HL-60 (cell line): Measurements from ENCODE around the gene LAMA2.

Source experiments
- POLR2AphosphoS5 ChIP-seq: IDR thresholded peaks from 2 replicates; pipeline ENCODE4 v1.6.1; 2012; ENCODE audit warnings: low read depth
- SPI1 ChIP-seq: IDR thresholded peaks from 2 replicates; pipeline ENCODE4 v1.6.1; 2012; ENCODE audit warnings: low read depth, mild to moderate bottlenecking, borderline replicate concordance
- TF ChIP-seq, protein P1 (sequence below): IDR thresholded peaks from one replicate; pipeline ENCODE4 v1.5.1; 2011; ENCODE audit warnings: low read length, control low read depth, inconsistent platforms; ENCODE audit not compliant: insufficient read depth

DNA sequence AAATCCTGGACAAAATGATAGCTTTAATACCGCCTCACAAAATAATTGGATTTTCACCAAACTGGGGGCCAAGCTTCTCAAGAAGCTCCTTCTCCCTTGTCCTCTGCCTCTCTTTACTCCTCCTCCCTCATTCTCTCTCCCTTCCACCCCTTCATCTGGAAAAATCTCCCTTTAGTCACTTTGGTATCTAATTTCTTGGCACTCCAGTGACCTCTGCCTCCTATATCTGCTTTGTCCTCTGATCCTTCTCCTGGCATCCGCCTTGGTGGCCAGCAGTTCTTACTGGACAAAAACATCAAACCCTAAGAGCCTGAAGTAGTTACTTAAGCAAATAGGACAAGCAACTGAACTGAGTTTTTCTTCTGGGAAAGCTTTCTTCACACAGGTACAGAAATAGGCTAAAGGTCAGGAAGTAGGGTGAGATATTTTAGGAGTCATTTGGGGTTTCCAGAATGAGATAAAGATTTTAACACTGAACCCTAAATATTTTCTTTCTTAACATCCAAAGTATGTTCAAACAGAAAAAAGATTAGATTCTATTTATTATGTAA, 606.4 kb downstream of the LAMA2 start:
- TF ChIP-seq, protein P1, sequence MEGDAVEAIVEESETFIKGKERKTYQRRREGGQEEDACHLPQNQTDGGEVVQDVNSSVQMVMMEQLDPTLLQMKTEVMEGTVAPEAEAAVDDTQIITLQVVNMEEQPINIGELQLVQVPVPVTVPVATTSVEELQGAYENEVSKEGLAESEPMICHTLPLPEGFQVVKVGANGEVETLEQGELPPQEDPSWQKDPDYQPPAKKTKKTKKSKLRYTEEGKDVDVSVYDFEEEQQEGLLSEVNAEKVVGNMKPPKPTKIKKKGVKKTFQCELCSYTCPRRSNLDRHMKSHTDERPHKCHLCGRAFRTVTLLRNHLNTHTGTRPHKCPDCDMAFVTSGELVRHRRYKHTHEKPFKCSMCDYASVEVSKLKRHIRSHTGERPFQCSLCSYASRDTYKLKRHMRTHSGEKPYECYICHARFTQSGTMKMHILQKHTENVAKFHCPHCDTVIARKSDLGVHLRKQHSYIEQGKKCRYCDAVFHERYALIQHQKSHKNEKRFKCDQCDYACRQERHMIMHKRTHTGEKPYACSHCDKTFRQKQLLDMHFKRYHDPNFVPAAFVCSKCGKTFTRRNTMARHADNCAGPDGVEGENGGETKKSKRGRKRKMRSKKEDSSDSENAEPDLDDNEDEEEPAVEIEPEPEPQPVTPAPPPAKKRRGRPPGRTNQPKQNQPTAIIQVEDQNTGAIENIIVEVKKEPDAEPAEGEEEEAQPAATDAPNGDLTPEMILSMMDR = no peak
- TF ChIP-seq POLR2AphosphoS5 (no peak), SPI1 (no peak)
